Adipocyte (in vitro differentiated cells): ENCODE data around the gene CPB1.
"Not testable (repeated sequence)": the region's sequence is repeated elsewhere in the genome, so short reads cannot be mapped to it uniquely, and the experiment has no call there.

ENCODE experiments used
- DNase-seq: peaks from one replicate; pipeline ENCODE4 v3.0.0-alpha.2; 2015; ENCODE audit warnings: low read depth
- H3K27me3 ChIP-seq: replicated peaks from 2 replicates; pipeline ENCODE4 v1.7.0; 2013; ENCODE audit warnings: mild to moderate bottlenecking, low read length, moderate library complexity; ENCODE audit not compliant: control insufficient read depth, insufficient read depth
- H3K36me3 ChIP-seq: 2 replicates; pipeline ENCODE4 v1.7.0; 2013; ENCODE audit warnings: low read length, mild to moderate bottlenecking, moderate library complexity; ENCODE audit not compliant: control insufficient read depth, insufficient read depth, severe bottlenecking
- H3K4me1 ChIP-seq: 2 replicates; pipeline ENCODE4 v1.7.0; 2013; ENCODE audit warnings: mild to moderate bottlenecking, low read length, moderate library complexity; ENCODE audit not compliant: control insufficient read depth, insufficient read depth
- H3K4me3 ChIP-seq: 2 replicates; pipeline ENCODE4 v1.7.0; 2013; ENCODE audit warnings: mild to moderate bottlenecking, low read length, moderate library complexity
- H3K9ac ChIP-seq: 2 replicates; pipeline ENCODE4 v1.7.0; 2013; ENCODE audit warnings: mild to moderate bottlenecking, low read length, moderate library complexity
- H3K9me3 ChIP-seq: 2 replicates; pipeline ENCODE4 v1.7.0; 2013; ENCODE audit warnings: mild to moderate bottlenecking, low read length, moderate library complexity; ENCODE audit not compliant: control insufficient read depth

Gene CPB1

GRCh38 chr3:148827585-148827984, at the start of gene CPB1:
TSS of gene CPB1 (plus strand) at chr3:148827811. CDS start at chr3:148827824, 13 bp downstream.
- no peak for DNase-seq

GRCh38 chr3:148778926-148779325, 48.7 kb upstream of the CPB1 start:
- H3K36me3 ChIP-seq = no peaks in the 10 kb centered on the region
- H3K9ac ChIP-seq = no peak overlapping the region
- H3K4me1 ChIP-seq = no peaks in the 10 kb centered on the region
- no peaks in the 10 kb centered on the region for H3K27me3 ChIP-seq
- H3K4me3 ChIP-seq = no peak overlapping the region
- H3K9me3 ChIP-seq = no peaks in the 10 kb centered on the region
- DNase-seq = no peak

More at GRCh38 chr3:148827585-148827984, at the start of gene CPB1:
- no peak within 1 kb of the TSS for H3K9ac ChIP-seq
- H3K4me3 ChIP-seq = no peak within 1 kb of the TSS
- no peaks in the 10 kb centered on the region for H3K9me3 ChIP-seq
- H3K4me1 ChIP-seq = peaks cover 16% of the 10 kb centered on the region
- H3K27me3 ChIP-seq = no peaks in the 10 kb centered on the region
- no peaks in the 10 kb centered on the region for H3K36me3 ChIP-seq

- not testable (repeated sequence) for H3K9ac ChIP-seq, H3K36me3 ChIP-seq, DNase-seq, H3K9me3 ChIP-seq, H3K27me3 ChIP-seq, H3K4me3 ChIP-seq
- peaks cover 24% of the 10 kb centered on the region for H3K4me1 ChIP-seq
Observed at GRCh38 chr3:148785026-148785425, 42.6 kb upstream of the CPB1 start.

GRCh38 chr3:148786159-148786558, 41.5 kb upstream of the CPB1 start:
- not testable (repeated sequence) for H3K36me3 ChIP-seq, H3K9ac ChIP-seq, H3K9me3 ChIP-seq, H3K4me3 ChIP-seq, DNase-seq, H3K27me3 ChIP-seq
- peaks cover 36% of the 10 kb centered on the region for H3K4me1 ChIP-seq

GRCh38 chr3:148789146-148789545, 38.5 kb upstream of the CPB1 start:
- no peaks in the 10 kb centered on the region for H3K36me3 ChIP-seq
- peaks cover 44% of the 10 kb centered on the region for H3K4me1 ChIP-seq
- H3K27me3 ChIP-seq = no peaks in the 10 kb centered on the region
- peak; percentile 82 for DNase-seq
- peak overlapping the region; percentile 25 for H3K4me3 ChIP-seq
- H3K9ac ChIP-seq = no peak overlapping the region
- peaks cover 3% of the 10 kb centered on the region for H3K9me3 ChIP-seq

GRCh38 chr3:148789906-148790305, 37.7 kb upstream of the CPB1 start:
- no peak overlapping the region for H3K4me3 ChIP-seq
- DNase-seq = peak; percentile 1
- H3K36me3 ChIP-seq = no peaks in the 10 kb centered on the region
- peaks cover 3% of the 10 kb centered on the region for H3K9me3 ChIP-seq
- no peak overlapping the region for H3K9ac ChIP-seq
- H3K27me3 ChIP-seq = no peaks in the 10 kb centered on the region
- H3K4me1 ChIP-seq = peaks cover 44% of the 10 kb centered on the region

- no peaks in the 10 kb centered on the region for H3K27me3 ChIP-seq
Observed at GRCh38 chr3:148790370-148790769, 37.2 kb upstream of the CPB1 start.

GRCh38 chr3:148790851-148791735, 36.5 kb upstream of the CPB1 start:
- no peak overlapping the region for H3K4me3 ChIP-seq
- H3K9me3 ChIP-seq = peaks cover 3% of the 10 kb centered on the region
- peaks cover 44% of the 10 kb centered on the region for H3K4me1 ChIP-seq
- peak overlapping the region; percentile 44 for H3K9ac ChIP-seq
- DNase-seq = peak; percentile 16
- H3K27me3 ChIP-seq = no peaks in the 10 kb centered on the region
- no peaks in the 10 kb centered on the region for H3K36me3 ChIP-seq

More at GRCh38 chr3:148790370-148790769, 37.2 kb upstream of the CPB1 start:
- Histone ChIP-seq H3K4me3 (no peak overlapping the region), H3K36me3 (no peaks in the 10 kb centered on the region), H3K9me3 (peaks cover 3% of the 10 kb centered on the region), H3K9ac (peak overlapping the region; percentile 4), H3K4me1 (peaks cover 44% of the 10 kb centered on the region)
- no peak for DNase-seq

GRCh38 chr3:148791920-148792319, 35.7 kb upstream of the CPB1 start:
- H3K4me1 ChIP-seq = peaks cover 44% of the 10 kb centered on the region
- DNase-seq = no peak
- no peaks in the 10 kb centered on the region for H3K9me3 ChIP-seq
- no peak overlapping the region for H3K9ac ChIP-seq
- no peak overlapping the region for H3K4me3 ChIP-seq
- no peaks in the 10 kb centered on the region for H3K27me3 ChIP-seq
- no peaks in the 10 kb centered on the region for H3K36me3 ChIP-seq

GRCh38 chr3:148792516-148792915, 35.1 kb upstream of the CPB1 start:
- H3K4me3 ChIP-seq = no peak overlapping the region
- DNase-seq = no peak

GRCh38 chr3:148796799-148797198, 30.8 kb upstream of the CPB1 start:
- no peaks in the 10 kb centered on the region for H3K36me3 ChIP-seq
- no peaks in the 10 kb centered on the region for H3K9me3 ChIP-seq

More at GRCh38 chr3:148792516-148792915, 35.1 kb upstream of the CPB1 start:
- Histone ChIP-seq H3K36me3 (no peaks in the 10 kb centered on the region), H3K27me3 (no peaks in the 10 kb centered on the region), H3K9ac (no peak overlapping the region), H3K9me3 (no peaks in the 10 kb centered on the region), H3K4me1 (peaks cover 39% of the 10 kb centered on the region)

More at GRCh38 chr3:148796799-148797198, 30.8 kb upstream of the CPB1 start:
- no peak overlapping the region for H3K4me3 ChIP-seq
- H3K4me1 ChIP-seq = peaks cover 2% of the 10 kb centered on the region
- no peak overlapping the region for H3K9ac ChIP-seq
- no peak for DNase-seq
- no peaks in the 10 kb centered on the region for H3K27me3 ChIP-seq
